NCI-H146 treated with DMSO at 0.1 percent for 48 hours (cell line): ENCODE data around the gene PTTG2.

ENCODE experiments used
- DNase-seq: peaks from one replicate; lab custom pipeline; 2025; ENCODE audit not compliant: unreplicated experiment; lab: John Stamatoyannopoulos, UW

PTTG2 gene

DNA sequence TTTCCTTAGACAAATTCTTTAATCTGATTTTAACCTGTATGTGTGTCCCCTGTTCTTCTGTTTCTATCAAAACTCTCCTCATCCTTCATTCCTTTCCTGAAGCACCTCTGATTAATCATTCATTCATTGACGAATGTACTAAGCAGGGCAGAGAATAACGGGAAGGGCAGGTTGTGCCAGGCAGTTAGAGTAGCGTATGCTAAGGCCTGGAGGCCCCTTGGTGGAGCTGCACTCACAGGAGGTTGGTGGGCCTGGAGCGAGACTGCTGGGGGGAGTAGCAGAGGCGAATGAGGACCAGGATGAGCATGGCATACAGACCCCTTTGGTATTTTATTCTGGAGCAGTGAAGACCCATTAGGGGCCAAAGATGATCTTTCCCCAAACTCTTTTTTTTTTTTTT, 22.5 kb downstream of the PTTG2 start:
- no peak for DNase-seq

DNA sequence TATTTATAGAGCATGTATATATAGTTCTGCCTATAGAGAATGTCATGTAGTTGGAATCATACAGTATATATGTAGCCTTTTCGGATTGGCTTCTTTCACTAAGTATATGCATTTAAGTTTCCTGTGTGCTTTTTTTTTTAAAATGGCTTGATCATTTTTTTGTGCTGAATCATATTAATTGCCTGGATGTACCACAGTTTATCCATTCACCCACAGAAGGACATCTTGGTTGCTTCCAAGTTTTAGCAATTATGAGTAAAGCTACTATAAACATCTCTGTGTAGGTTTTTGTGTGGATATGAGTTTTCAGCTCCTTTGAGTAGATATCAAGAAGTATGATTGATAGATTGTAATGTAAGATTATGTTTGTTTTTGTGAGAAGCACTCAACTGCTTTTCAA, 23.8 kb downstream of the PTTG2 start:
- DNase-seq: no peak

DNA sequence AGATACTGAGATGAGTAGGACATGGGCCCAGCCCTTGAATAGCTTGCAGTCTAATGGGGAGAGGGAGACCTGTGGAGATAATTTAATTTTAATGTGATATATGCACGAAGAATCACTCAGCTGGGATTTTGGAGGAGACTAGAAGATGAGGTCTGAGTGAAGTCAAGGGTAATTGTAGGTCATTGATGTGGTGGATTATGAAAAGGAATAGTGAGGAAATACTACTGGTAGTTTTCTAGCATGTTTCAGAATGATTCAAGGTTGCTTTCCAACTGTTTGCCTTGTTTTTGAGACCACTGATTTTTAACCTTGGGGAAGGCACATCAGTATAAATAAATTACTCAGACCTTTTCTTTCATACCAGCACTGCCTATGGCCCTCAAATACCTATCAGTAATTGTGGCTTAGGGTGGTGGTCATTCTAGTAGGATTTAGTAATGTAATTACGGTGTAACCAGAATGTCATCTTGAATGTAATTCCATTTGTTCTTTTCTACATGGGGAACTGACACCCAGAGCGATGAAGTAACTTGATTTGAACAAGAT, 25.6 kb downstream of the PTTG2 start:
- DNase-seq: no peak

DNA sequence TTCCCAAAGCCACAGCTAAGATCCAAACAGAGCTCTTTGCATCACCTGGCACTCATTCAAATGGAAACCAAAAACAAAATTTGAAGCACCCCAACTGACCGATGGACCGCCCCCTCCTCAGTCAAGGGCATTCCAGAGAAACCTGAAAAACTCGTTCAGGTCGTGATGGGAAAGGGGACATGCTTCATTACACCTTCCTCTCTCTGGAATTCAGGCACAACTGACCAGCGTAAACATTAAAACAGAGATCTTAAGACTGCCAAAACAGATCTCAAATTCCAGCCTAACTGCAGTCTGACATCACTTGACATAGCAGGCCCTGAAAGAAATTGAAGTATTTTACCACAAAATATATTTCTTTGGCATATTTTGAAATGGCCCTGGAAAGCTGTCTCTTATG, 28.5 kb downstream of the PTTG2 start:
- DNase-seq: no peak

GRCh38 chr4:37989398-37990260, 29.4 kb downstream of the PTTG2 start:
- DNase-seq: no peak

GRCh38 chr4:37990731-37991245, 30.6 kb downstream of the PTTG2 start:
- no peak for DNase-seq

- no peak for DNase-seq
Measured at GRCh38 chr4:37991623-37992410, 31.6 kb downstream of the PTTG2 start.

GRCh38 chr4:37993806-37994205, 33.6 kb downstream of the PTTG2 start:
- DNase-seq: no peak

DNA sequence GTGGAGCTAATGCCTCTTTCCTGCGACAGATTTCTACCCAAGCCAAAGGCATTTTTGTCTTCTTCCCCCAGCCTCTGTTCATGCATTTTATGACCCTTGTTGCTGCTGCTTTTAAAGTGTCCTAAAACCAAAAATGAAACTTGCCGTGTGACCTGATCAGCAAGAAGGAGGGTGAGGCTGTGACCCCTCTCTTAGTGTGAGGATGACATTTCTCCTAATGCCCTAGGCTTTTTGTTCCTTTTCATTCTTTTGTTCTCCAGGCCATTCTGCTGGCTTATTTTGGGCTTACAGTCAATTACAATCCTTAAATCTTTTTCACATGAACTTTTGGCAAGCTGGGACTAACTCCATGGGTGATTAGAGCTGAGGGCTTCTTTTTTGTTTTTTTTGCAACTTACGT, 34.4 kb downstream of the PTTG2 start:
- DNase-seq: no peak

GRCh38 chr4:37995299-37995821, 35.2 kb downstream of the PTTG2 start:
- no peak for DNase-seq

DNA sequence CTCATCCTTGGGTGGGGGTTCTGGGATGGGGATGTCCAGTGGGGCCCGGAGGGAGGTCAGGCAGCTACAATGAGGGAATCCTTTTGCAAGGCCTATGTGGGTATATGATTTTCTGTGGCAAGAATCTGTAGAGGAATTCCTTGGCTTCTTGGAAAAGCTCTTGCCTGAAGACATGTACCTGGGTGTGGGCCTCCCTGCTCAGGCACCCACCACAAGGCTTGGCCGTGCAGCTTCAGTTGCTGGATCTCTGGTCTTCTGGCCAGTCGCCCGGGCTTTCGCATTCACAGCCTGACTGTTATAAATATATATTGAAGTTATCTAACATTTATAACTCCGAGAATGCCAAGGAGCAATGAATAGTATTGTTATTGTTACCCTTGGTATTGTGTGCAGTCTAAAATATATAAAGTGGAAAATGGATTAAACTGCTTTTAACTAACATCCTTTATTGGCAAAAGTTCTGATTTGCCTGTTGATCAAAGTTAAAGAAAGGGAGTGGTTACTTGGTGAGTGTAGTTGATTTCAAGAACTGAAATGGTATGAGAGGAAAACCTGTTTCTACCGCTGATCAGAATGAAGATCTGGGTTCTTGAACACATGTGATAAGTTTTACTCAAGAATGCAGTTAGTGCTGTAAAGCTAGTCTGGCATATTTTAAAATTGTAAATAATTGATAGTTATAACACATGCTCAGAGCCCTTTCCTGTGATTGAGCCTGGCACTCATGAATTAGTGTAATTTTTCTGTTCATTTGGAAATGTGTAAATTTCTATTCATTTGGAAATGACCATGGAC, 36.0 kb downstream of the PTTG2 start:
- DNase-seq: no peak

- DNase-seq: no peak
Measured at GRCh38 chr4:37998226-37998625, 38.0 kb downstream of the PTTG2 start.

GRCh38 chr4:37999000-37999716, 39.0 kb downstream of the PTTG2 start:
- peak; percentile 69 for DNase-seq

DNA sequence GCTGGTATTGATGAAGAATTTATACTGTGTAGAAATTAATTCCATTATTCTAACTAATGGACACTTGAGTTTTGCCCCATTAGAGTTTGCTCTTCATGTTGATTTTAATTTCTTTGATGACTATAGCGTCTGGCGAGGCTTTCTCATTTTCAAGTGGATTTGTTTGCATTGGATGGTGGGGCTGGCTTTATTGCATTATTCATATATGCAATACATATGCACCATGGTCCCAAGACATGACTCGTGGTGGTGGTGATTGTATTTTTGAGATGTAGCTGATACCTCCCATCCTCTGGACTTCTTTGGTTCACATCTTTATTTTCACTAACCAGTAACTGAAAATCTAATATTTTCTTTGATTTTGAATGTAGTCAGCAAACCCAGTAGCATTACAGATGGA, 39.8 kb downstream of the PTTG2 start:
- no peak for DNase-seq

GRCh38 chr4:38001927-38002326, 41.7 kb downstream of the PTTG2 start:
- no peak for DNase-seq

DNA sequence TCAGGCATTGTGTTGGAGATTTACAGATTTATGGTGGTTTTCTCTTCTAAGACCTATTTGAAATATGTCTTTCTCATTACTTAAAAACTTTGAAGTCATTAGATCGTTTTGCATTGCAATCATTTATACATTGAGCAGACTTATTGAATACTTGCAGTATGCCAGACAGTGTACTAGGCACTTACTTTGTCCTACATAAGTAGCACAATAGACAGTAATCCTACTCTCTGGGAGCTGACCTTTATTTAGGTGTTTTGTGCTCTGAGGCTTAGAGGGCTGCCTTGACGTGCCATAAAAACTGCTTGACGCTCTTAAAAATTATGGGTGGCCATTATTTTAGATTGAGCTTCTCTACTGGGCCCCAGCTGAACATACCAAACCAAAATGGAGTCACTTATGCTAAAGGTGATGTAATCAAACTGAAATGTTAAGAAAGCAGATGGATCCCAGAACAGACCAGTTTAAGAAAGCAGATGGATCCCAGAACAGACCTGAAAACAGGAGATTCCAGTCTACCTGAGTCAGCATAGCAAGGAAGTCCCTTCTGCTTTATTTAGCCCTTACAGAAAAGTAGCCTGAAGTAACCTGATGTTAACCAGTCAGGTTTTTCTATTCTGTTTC, 42.4 kb downstream of the PTTG2 start:
- no peak for DNase-seq

GRCh38 chr4:38003102-38003501, 42.9 kb downstream of the PTTG2 start:
- DNase-seq: no peak

GRCh38 chr4:38003628-38004027, 43.4 kb downstream of the PTTG2 start:
- no peak for DNase-seq

- DNase-seq: no peak
Measured at GRCh38 chr4:38004062-38004461, 43.9 kb downstream of the PTTG2 start.

DNA sequence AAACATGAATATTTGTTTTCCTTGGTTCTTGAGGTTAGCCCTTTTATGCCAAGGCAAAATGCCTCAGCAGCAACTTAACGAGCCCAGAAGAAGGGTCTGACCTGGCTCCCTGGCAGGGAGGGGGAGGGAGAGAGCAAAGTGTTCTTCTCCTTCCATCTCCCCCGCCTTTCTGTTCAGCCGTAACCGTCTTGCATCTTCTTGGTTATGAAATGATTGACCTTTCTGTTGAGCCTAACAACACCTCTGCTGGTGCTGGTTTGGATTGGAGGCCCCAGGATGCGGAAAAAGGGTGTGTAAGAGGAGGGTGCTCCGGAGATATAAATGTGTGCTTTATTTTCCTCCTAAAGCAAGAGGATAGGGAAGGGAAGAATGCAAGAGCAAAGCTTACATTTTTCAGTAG, 44.7 kb downstream of the PTTG2 start:
- DNase-seq: no peak
